Measurements from ENCODE around the gene ROR1.

ROR1 gene

GRCh38 chr1:63746129-63746864, 27.5 kb upstream of the ROR1 start:
- Histone ChIP-seq H3K27ac (ENCODE audit: extremely low read depth, low read depth, low read length) (peak overlapping the region; percentile 77), H3K4me1 (ENCODE audit: control insufficient read depth, insufficient read depth, low read length) (peaks cover 3% of the 10 kb centered on the region; the same call in 1 of the 2 replicates), H3K36me3 (ENCODE audit: control insufficient read depth in 2 of 2, insufficient read depth in 1 of 2, low read length in 2 of 2) (no peaks in the 10 kb centered on the region), H3K9me3 (ENCODE audit: control insufficient read depth, insufficient read depth, low read depth, low read length) (no peaks in the 10 kb centered on the region), H3K4me3 (ENCODE audit: low read depth, low read length) (no peak overlapping the region)
- POLR2A ChIA-PET, result interaction anchor here (0.6 kb wide), 1 partner anchor 24 kb away, joined by 4 read pairs; no protein-coding TSS in a partner anchor
- CTCF ChIA-PET, result interaction anchor here (0.6 to 1.9 kb wide), 2 partner anchors 54 to 377 kb away, joined by 3 to 5 read pairs; no protein-coding TSS in a partner anchor
- TF ChIP-seq ZNF629 (tag by site-specific recombination; IDR thresholded peaks at IDR 0.05), result peak; percentile 84; the same call in 1 of the 2 replicates
- 0 out of 2 replicates have a peak, but pooled peaks have one; percentile 62 for TF ChIP-seq ZSCAN23 (tag by site-specific recombination; IDR thresholded peaks at IDR 0.05)
- TF ChIP-seq ZFHX2 (tag by site-specific recombination; conservative IDR thresholded peaks at IDR 0.05), result peak; percentile 77
- TF ChIP-seq ZNF239 (tag by site-specific recombination; IDR thresholded peaks at IDR 0.05), result no peak
- no peak for TF ChIP-seq ZNF138 (tag by site-specific recombination; IDR thresholded peaks at IDR 0.05; ENCODE audit: borderline replicate concordance)
- TF ChIP-seq ZNF645 (tag by site-specific recombination; IDR thresholded peaks at IDR 0.05), result no peak
- TF ChIP-seq PRDM2 (tag by site-specific recombination; IDR thresholded peaks at IDR 0.05; ENCODE audit: borderline replicate concordance), result no peak
- no peak for TF ChIP-seq ZNF354C (tag by site-specific recombination; IDR thresholded peaks at IDR 0.05; ENCODE audit: borderline replicate concordance, low read depth)
- no peak for TF ChIP-seq ZNF37A (tag by site-specific recombination; IDR thresholded peaks at IDR 0.05)
- no peak for TF ChIP-seq ZNF23 (tag by site-specific recombination; IDR thresholded peaks at IDR 0.05; ENCODE audit: borderline replicate concordance)
- TF ChIP-seq CTCF (tag by site-specific recombination; IDR thresholded peaks at IDR 0.05), result no peak
- no peak for TF ChIP-seq ZNF777 (tag by site-specific recombination; IDR thresholded peaks at IDR 0.05; ENCODE audit: borderline replicate concordance)
- TF ChIP-seq ZNF426 (tag by site-specific recombination; IDR thresholded peaks at IDR 0.05), result no peak
- no peak for TF ChIP-seq ZNF449 (tag by site-specific recombination; IDR thresholded peaks at IDR 0.05)
- no peak for TF ChIP-seq ZSCAN16 (tag by site-specific recombination; IDR thresholded peaks at IDR 0.05)
- no peak for TF ChIP-seq ZNF133 (tag by site-specific recombination; IDR thresholded peaks at IDR 0.05)
- no peak for TF ChIP-seq ZSCAN18 (tag by site-specific recombination; IDR thresholded peaks at IDR 0.05)
- no peak for TF ChIP-seq BCL11B (tag by site-specific recombination; IDR thresholded peaks at IDR 0.05; ENCODE audit: low read depth)
- no peak; the same call in 1 of the 2 replicates for TF ChIP-seq ZBTB44 (tag by site-specific recombination; IDR thresholded peaks at IDR 0.05)
- no peak for TF ChIP-seq ZNF169 (tag by site-specific recombination; IDR thresholded peaks at IDR 0.05)
- no peak for TF ChIP-seq ZNF621 (tag by site-specific recombination; IDR thresholded peaks at IDR 0.05)
- TF ChIP-seq ZNF366 (tag by site-specific recombination; conservative IDR thresholded peaks at IDR 0.05), result peak; percentile 73
- peak; percentile 80 for TF ChIP-seq ZBTB17 (tag by site-specific recombination; IDR thresholded peaks at IDR 0.05)

Data from HEK293 (cell line).